Gastroesophageal sphincter (tissue), 3 donors: Measurements from ENCODE around the gene RFX2.

ENCODE experiments used
- CTCF ChIP-seq, 4 experiments: fragments of 200-600 bp in 2 of 4; fragments of 450-650 bp in 2 of 4; sonication (generic) in 1 of 4; IDR thresholded peaks; one replicate each; pipeline ENCODE4 v1.5.1; 2017 to 2019; ENCODE audit warnings: antibody characterized with exemption in 4 of 4, mild to moderate bottlenecking in 2 of 4, moderate library complexity in 2 of 4
- EP300 ChIP-seq: sonication (generic); formaldehyde crosslinking; IDR thresholded peaks from one replicate; pipeline ENCODE4 v1.6.1; 2017; ENCODE audit warnings: antibody characterized with exemption, mild to moderate bottlenecking
- POLR2A ChIP-seq, 2 donors: fragments of 450-650 bp; IDR thresholded peaks; one replicate each; pipeline ENCODE4 v1.6.1; 2017; ENCODE audit warnings: antibody characterized with exemption in 2 of 2, mild to moderate bottlenecking in 2 of 2, moderate library complexity in 1 of 2

DNA sequence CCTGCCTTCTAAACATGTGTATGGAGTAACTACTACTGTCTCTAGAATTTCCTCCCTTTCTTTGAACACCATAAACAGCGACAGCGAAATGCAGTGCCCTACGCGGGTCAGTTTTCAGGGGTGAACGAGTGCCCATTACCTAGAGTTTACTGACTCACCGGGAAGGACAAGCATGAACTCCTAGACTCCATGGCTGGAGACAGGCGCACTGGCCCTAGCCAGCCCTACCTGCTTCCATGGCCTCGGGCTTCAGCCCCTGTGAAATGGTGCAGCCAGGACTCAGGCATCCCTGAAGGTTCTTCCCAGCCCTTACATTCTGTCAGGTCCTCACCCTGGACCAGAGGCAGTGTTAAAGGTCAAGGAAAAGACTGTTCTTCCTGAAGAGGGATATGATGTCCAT lies 140.8 kb downstream of the RFX2 start:
- TF ChIP-seq CTCF (IDR thresholded peaks at IDR 0.05) = no peak
- TF ChIP-seq EP300 = no peak
- no peak for TF ChIP-seq POLR2A (IDR thresholded peaks at IDR 0.05)
